ENCODE results near the gene PKLR.

DNA sequence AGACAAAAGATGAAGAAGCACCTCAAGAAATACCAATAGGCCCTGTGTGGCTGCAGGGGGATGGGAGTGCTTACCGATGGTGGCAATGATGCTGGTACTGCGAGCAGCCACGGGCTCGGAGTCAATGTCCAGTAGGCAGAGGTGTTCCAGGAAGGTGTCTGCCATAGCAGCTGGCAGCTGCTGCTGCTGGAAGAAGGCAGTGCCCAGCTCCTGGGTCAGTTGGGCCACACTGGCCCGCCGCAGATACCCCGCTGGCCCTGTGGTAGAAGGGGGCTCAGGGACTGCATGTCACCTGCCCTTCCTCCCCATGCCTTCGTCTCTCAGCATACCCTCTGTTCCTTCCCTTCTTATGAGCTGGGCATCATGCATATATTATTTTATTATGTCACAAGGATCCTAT lies 1.2 kb downstream of the PKLR start:
- no peak for TF ChIP-seq POLR2A (IDR thresholded peaks at IDR 0.05; ENCODE audit: borderline replicate concordance, extremely low read depth, insufficient read depth, insufficient read length)
- TF ChIP-seq, protein P1, sequence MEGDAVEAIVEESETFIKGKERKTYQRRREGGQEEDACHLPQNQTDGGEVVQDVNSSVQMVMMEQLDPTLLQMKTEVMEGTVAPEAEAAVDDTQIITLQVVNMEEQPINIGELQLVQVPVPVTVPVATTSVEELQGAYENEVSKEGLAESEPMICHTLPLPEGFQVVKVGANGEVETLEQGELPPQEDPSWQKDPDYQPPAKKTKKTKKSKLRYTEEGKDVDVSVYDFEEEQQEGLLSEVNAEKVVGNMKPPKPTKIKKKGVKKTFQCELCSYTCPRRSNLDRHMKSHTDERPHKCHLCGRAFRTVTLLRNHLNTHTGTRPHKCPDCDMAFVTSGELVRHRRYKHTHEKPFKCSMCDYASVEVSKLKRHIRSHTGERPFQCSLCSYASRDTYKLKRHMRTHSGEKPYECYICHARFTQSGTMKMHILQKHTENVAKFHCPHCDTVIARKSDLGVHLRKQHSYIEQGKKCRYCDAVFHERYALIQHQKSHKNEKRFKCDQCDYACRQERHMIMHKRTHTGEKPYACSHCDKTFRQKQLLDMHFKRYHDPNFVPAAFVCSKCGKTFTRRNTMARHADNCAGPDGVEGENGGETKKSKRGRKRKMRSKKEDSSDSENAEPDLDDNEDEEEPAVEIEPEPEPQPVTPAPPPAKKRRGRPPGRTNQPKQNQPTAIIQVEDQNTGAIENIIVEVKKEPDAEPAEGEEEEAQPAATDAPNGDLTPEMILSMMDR (IDR thresholded peaks at IDR 0.05 in 2 of 3, conservative IDR thresholded peaks at IDR 0.05 in 1 of 3; ENCODE audit: borderline replicate concordance in 1 of 3, insufficient read depth in 1 of 3, low read depth in 2 of 3, low read length in 2 of 3) = no peak
- TF ChIP-seq ZNF274 (IDR thresholded peaks at IDR 0.05; ENCODE audit: low read depth, low read length) = no peak
- no peak for TF ChIP-seq MAX (IDR thresholded peaks at IDR 0.05)
- TF ChIP-seq EZH2 (IDR thresholded peaks at IDR 0.05) = no peak
- TF ChIP-seq SP1 (IDR thresholded peaks at IDR 0.05; ENCODE audit: low read depth) = no peak
- TF ChIP-seq YY1 (IDR thresholded peaks at IDR 0.05; ENCODE audit: extremely low read depth, insufficient replicate concordance, low read depth, low read length) = no peak
- TF ChIP-seq SIN3A (IDR thresholded peaks at IDR 0.05; ENCODE audit: low read depth) = no peak
- TF ChIP-seq ZBTB33 (IDR thresholded peaks at IDR 0.05; ENCODE audit: extremely low read depth, insufficient replicate concordance, low read length) = no peak
- no peak for TF ChIP-seq CEBPB (IDR thresholded peaks at IDR 0.05; ENCODE audit: low read depth)
- no peak for TF ChIP-seq JUND (IDR thresholded peaks at IDR 0.05)
- TF ChIP-seq, protein P2, sequence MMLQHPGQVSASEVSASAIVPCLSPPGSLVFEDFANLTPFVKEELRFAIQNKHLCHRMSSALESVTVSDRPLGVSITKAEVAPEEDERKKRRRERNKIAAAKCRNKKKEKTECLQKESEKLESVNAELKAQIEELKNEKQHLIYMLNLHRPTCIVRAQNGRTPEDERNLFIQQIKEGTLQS (IDR thresholded peaks at IDR 0.05) = no peak
